ENCODE measurements around the gene TBXT. TPM values are rescaled to one million over a fixed set of nuclear protein-coding genes. Genes with fewer than 3 reads are reported as not detected.

TBXT gene
- total and polyA plus RNA-seq, 10 donors, result 0.04 to 0.08 TPM; not detected in 8

DNA sequence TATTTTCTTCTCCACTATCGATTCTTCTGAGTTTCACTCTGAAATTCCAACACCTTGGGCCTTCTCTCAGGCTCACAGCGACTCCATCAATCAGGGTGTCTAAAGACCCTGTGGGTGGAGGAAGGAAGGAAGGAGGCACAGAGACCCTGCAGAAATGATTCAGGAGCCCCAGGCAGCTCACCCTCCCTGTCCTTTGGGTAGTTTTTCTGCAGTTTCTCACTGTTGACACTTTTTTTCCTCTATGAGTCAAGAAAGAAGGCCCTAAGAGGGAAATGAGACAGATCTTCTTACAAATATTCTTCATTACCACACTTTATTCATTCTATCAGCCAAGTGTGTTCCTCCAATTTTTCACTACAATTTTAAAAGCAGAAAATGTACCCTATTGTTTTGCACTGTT lies 34.2 kb upstream of the TBXT start:
- H3K4me1 ChIP-seq, result peaks cover 0 to 30% (median 15%) of the 10 kb centered on the region in 6 donors

DNA sequence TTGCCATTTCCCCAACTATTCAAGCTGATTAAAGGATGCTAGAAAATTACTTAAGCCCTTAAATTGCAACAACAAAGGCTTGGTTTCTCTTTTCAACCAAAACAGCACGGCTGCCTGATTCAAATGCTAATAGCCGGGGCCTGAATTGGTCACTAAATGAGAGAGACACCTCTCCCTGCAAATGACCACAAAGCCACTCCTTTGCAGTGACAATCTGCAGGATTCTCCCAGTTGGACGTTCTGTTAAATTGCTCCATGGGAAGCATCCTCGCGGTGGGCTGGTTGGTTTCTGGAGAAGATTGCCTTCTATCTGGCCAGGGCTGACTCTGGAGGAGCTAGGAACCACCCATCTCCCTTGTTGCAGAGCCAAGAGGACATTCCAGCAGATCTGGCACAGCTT lies 29.7 kb upstream of the TBXT start:
- Histone ChIP-seq H3K4me3 (no peak overlapping the region), H3K27ac (no peak overlapping the region), H3K4me1 (peaks cover 0 to 20% (median 8%) of the 10 kb centered on the region in 6 donors), H3K36me3 (no peaks in the 10 kb centered on the region), H3K27me3 (replicated peaks in 1 of 7) (no peaks in the 10 kb centered on the region), H3K9me3 (no peaks in the 10 kb centered on the region)
- intact Hi-C loops (cut with DNase I; ENCODE audit: low total_unique reads), result no loop called here
- TF ChIP-seq, protein P1, sequence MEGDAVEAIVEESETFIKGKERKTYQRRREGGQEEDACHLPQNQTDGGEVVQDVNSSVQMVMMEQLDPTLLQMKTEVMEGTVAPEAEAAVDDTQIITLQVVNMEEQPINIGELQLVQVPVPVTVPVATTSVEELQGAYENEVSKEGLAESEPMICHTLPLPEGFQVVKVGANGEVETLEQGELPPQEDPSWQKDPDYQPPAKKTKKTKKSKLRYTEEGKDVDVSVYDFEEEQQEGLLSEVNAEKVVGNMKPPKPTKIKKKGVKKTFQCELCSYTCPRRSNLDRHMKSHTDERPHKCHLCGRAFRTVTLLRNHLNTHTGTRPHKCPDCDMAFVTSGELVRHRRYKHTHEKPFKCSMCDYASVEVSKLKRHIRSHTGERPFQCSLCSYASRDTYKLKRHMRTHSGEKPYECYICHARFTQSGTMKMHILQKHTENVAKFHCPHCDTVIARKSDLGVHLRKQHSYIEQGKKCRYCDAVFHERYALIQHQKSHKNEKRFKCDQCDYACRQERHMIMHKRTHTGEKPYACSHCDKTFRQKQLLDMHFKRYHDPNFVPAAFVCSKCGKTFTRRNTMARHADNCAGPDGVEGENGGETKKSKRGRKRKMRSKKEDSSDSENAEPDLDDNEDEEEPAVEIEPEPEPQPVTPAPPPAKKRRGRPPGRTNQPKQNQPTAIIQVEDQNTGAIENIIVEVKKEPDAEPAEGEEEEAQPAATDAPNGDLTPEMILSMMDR (IDR thresholded peaks at IDR 0.05 in 8 of 11, conservative IDR thresholded peaks at IDR 0.05 in 3 of 11), result no peak
- TF ChIP-seq POLR2AphosphoS5 (IDR thresholded peaks at IDR 0.05) (no peak), POLR2A (IDR thresholded peaks at IDR 0.05) (no peak)
- no peak for DNase-seq
- WGBS, 5 donors, result 48 to 81% (median 62%) methylated on average over 3 to 5 of the region's 5 CpGs

More for the DNA sequence above, 34.2 kb upstream of the TBXT start:
- WGBS, 5 donors, result 47 to 72% (median 52%) methylated on average over 2 of the region's 2 CpGs
- Histone ChIP-seq H3K4me3 (peak overlapping the region in 1 of 8 donors; percentile 9), H3K27ac (peak overlapping the region in 4 of 8 donors; percentile 11 to 31 (median 20)), H3K36me3 (no peaks in the 10 kb centered on the region), H3K9me3 (no peaks in the 10 kb centered on the region), H3K27me3 (replicated peaks in 1 of 7) (peaks cover 0 to 5% (median 0%) of the 10 kb centered on the region in 7 donors)
- TF ChIP-seq POLR2A (IDR thresholded peaks at IDR 0.05), result no peak
- TF ChIP-seq, protein P1 (IDR thresholded peaks at IDR 0.05 in 8 of 11, conservative IDR thresholded peaks at IDR 0.05 in 3 of 11), result no peak
- TF ChIP-seq POLR2AphosphoS5 (IDR thresholded peaks at IDR 0.05), result no peak
- intact Hi-C loops (cut with DNase I; ENCODE audit: low total_unique reads), result no loop called here
- no peak for DNase-seq

DNA sequence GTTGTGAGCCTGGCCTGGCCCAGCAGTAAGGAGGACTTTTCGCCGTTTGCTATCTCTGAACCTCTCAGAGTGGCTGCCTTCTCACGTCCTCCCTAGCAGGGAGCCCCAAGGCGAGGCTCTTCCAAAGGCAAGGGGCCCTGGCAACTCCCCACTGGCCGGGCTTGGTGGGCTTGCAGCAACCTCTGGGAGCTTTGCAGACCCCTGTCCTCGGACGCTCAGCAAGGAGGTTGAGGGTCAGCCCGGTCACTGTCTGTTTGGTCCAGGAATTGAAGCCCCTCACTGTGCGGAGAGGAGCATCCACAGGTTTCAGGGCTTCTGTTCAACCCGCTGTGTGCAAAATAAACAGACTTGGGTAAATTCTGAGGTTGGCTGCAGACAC lies 28.2 kb upstream of the TBXT start:
- TF ChIP-seq POLR2AphosphoS5 (IDR thresholded peaks at IDR 0.05) (no peak), POLR2A (IDR thresholded peaks at IDR 0.05) (no peak)
- TF ChIP-seq, protein P1 (IDR thresholded peaks at IDR 0.05 in 8 of 11, conservative IDR thresholded peaks at IDR 0.05 in 3 of 11), result no peak
- Histone ChIP-seq H3K4me1 (peaks cover 0 to 14% (median 5%) of the 10 kb centered on the region in 6 donors), H3K4me3 (no peak overlapping the region), H3K27ac (no peak overlapping the region), H3K9me3 (no peaks in the 10 kb centered on the region), H3K27me3 (replicated peaks in 1 of 7) (no peaks in the 10 kb centered on the region), H3K36me3 (no peaks in the 10 kb centered on the region)
- WGBS, 5 donors, result 66 to 82% (median 73%) methylated on average over 7 to 10 of the region's 10 CpGs
- DNase-seq, result no peak
- intact Hi-C loops (cut with DNase I; ENCODE audit: low total_unique reads), result no loop called here

DNA sequence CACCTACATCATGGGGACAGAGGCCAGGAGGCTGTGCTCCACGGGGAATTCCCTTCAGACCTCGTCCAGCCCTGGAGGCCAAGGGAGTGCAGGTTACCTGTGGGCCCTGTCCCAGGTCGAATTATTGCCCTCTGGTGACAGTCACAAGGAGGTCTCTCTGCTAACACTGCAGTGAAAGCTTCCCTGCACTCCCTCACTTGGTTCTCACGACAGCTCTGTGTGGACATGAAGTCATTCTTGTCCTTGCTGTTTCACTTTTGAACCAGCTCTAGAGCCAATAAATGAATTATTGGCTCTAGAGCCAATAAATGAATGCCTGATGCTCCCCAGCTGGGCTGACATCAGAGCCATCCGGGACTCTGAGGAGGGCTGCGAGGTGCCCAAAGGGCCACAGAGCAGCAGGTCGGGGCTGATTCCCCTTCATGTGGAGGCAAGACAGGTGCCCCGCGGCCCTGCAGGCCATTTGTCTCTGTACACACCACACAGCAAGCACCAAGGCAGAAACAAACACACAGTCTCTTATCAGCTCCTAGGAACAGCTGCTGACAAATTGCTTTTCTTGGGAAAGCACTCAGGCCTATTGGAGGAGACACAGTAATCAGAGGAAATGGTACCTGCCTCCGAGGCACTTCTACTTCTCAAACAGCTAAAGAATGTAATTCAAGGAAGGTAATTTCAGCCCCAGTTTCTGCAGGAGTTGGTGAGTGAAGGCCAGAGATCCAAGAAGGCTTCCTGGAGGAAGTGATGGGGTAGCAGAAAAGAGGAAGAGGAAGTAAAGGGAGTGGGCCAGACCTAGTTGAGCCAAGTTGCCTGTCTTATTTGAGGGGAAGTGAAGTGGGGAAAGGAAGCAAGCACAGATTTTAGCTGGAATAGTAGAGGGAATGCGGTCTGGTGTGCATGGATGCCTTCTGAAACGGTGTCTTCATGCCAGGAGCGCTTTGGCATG lies 27.5 kb upstream of the TBXT start:
- WGBS, 5 donors, result 55 to 66% (median 59%) methylated on average over 13 of the region's 13 CpGs
- Histone ChIP-seq H3K27ac (no peak overlapping the region), H3K27me3 (replicated peaks in 1 of 7) (no peaks in the 10 kb centered on the region), H3K4me3 (no peak overlapping the region), H3K36me3 (no peaks in the 10 kb centered on the region), H3K9me3 (no peaks in the 10 kb centered on the region), H3K4me1 (peaks cover 0 to 14% (median 5%) of the 10 kb centered on the region in 6 donors)
- TF ChIP-seq, protein P1 (IDR thresholded peaks at IDR 0.05 in 8 of 11, conservative IDR thresholded peaks at IDR 0.05 in 3 of 11), result no peak
- TF ChIP-seq POLR2A (IDR thresholded peaks at IDR 0.05) (no peak), POLR2AphosphoS5 (IDR thresholded peaks at IDR 0.05) (no peak)
- DNase-seq, result no peak
- intact Hi-C loops (cut with DNase I; ENCODE audit: low total_unique reads), result no loop called here

Measured in spleen (tissue), 11 donors.